HL-60 (cell line): Measurements from ENCODE around the gene CAPN9.

ENCODE experiments used
- DNase-seq, 2 experiments: peaks; one replicate each; pipeline ENCODE4 v3.0.0-alpha.2; 2010 to 2020; ENCODE audit warnings: low read depth in 1 of 2, low spot score in 1 of 2
- H3K27ac ChIP-seq: fragments of 250-450 bp; sonication (Bioruptor Pico); replicated peaks from 2 replicates; pipeline ENCODE4 v1.5.1; 2020; ENCODE audit warnings: mild to moderate bottlenecking, moderate library complexity
- H3K27me3 ChIP-seq: fragments of 250-450 bp; sonication (Bioruptor Pico); 2 replicates; pipeline ENCODE4 v1.5.1; 2021; ENCODE audit warnings: mild to moderate bottlenecking, moderate library complexity; ENCODE audit not compliant: insufficient read depth, poor library complexity, severe bottlenecking
- H3K4me3 ChIP-seq: replicated peaks from 2 replicates; pipeline ENCODE4 v1.5.1; 2011; ENCODE audit warnings: mild to moderate bottlenecking, control low read depth, low read length; ENCODE audit not compliant: insufficient read depth
- GABPA ChIP-seq: IDR thresholded peaks from 2 replicates; pipeline ENCODE4 v1.6.1; 2012; ENCODE audit warnings: low read depth
- POLR2AphosphoS5 ChIP-seq: IDR thresholded peaks from 2 replicates; pipeline ENCODE4 v1.6.1; 2012; ENCODE audit warnings: low read depth
- SPI1 ChIP-seq: IDR thresholded peaks from 2 replicates; pipeline ENCODE4 v1.6.1; 2012; ENCODE audit warnings: low read depth, mild to moderate bottlenecking, borderline replicate concordance
- TF ChIP-seq, protein P1 (sequence below): IDR thresholded peaks from 2 replicates; pipeline ENCODE4 v1.6.1; 2012; ENCODE audit warnings: low read depth; ENCODE audit not compliant: insufficient replicate concordance
- TF ChIP-seq, protein P2 (sequence below): IDR thresholded peaks from one replicate; pipeline ENCODE4 v1.5.1; 2011; ENCODE audit warnings: low read length, control low read depth, inconsistent platforms; ENCODE audit not compliant: insufficient read depth

The CAPN9 gene

DNA sequence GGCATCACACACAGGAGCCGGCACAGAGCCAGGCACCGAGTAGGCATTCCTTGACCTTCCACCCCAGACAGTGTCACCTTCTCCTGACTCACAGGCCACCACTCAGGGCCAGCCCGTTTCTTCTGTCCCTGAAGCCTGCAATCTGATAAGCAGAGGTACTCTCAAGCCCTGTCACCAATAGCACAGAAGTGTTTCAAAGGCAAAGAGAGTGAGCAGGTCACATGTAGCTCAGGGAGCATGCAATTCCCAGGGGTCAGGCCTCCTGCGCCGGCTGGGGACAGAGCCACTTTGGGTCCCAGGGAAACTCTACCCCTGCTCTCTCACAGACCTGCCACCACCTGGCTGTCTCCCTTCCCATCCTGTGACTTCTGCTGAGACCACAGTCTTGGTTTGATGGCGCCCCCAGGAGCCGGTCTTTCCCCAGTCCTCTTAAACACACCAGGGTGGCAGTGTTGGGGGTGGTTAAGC, 13.2 kb downstream of the CAPN9 start:
- Histone ChIP-seq H3K27ac (no peak overlapping the region), H3K27me3 (peaks cover 2% of the 10 kb centered on the region), H3K4me3 (no peak overlapping the region)
- TF ChIP-seq GABPA: no peak
- no peak for TF ChIP-seq SPI1
- no peak for TF ChIP-seq POLR2AphosphoS5
- TF ChIP-seq, protein P1, sequence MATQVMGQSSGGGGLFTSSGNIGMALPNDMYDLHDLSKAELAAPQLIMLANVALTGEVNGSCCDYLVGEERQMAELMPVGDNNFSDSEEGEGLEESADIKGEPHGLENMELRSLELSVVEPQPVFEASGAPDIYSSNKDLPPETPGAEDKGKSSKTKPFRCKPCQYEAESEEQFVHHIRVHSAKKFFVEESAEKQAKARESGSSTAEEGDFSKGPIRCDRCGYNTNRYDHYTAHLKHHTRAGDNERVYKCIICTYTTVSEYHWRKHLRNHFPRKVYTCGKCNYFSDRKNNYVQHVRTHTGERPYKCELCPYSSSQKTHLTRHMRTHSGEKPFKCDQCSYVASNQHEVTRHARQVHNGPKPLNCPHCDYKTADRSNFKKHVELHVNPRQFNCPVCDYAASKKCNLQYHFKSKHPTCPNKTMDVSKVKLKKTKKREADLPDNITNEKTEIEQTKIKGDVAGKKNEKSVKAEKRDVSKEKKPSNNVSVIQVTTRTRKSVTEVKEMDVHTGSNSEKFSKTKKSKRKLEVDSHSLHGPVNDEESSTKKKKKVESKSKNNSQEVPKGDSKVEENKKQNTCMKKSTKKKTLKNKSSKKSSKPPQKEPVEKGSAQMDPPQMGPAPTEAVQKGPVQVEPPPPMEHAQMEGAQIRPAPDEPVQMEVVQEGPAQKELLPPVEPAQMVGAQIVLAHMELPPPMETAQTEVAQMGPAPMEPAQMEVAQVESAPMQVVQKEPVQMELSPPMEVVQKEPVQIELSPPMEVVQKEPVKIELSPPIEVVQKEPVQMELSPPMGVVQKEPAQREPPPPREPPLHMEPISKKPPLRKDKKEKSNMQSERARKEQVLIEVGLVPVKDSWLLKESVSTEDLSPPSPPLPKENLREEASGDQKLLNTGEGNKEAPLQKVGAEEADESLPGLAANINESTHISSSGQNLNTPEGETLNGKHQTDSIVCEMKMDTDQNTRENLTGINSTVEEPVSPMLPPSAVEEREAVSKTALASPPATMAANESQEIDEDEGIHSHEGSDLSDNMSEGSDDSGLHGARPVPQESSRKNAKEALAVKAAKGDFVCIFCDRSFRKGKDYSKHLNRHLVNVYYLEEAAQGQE: no peak
- TF ChIP-seq, protein P2, sequence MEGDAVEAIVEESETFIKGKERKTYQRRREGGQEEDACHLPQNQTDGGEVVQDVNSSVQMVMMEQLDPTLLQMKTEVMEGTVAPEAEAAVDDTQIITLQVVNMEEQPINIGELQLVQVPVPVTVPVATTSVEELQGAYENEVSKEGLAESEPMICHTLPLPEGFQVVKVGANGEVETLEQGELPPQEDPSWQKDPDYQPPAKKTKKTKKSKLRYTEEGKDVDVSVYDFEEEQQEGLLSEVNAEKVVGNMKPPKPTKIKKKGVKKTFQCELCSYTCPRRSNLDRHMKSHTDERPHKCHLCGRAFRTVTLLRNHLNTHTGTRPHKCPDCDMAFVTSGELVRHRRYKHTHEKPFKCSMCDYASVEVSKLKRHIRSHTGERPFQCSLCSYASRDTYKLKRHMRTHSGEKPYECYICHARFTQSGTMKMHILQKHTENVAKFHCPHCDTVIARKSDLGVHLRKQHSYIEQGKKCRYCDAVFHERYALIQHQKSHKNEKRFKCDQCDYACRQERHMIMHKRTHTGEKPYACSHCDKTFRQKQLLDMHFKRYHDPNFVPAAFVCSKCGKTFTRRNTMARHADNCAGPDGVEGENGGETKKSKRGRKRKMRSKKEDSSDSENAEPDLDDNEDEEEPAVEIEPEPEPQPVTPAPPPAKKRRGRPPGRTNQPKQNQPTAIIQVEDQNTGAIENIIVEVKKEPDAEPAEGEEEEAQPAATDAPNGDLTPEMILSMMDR: no peak
- DNase-seq: no peak

DNA sequence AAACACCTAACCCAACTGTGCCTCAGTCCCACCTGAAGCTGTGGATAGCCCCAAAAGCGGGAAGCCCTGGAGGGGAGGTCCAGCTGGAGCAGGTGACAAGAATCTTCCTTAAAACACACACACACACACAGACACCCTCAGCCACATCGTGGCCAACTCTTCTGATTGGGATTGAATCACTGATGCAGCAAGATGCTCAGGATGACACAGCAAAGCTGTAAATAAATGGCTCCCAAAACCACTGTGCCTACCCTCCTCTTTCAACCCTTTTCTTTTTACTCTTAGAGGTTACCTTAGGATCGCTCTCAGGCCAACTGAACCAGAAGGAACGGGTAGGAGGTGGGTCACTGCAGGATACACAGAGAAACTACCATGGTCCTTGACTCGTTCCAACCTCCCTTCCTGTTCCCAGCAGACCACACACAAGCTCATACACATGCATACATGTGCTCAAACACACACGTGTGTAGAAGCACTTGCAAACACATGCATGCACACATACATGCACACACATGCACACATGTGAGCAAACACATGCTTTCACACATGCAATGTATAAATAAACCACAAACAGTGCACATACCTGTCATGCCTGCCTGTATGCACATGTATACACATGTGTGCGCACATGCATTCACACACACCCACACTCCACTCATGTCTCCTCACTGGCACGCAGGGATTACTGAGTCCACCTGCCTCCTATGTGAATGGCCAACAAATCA, 14.4 kb downstream of the CAPN9 start:
- no peak overlapping the region for H3K4me3 ChIP-seq
- peaks cover 2% of the 10 kb centered on the region for H3K27me3 ChIP-seq
- no peak for DNase-seq
- no peak overlapping the region for H3K27ac ChIP-seq
- TF ChIP-seq, protein P2: no peak
- TF ChIP-seq, protein P1: no peak
- no peak for TF ChIP-seq SPI1
- no peak for TF ChIP-seq POLR2AphosphoS5
- TF ChIP-seq GABPA: no peak

DNA sequence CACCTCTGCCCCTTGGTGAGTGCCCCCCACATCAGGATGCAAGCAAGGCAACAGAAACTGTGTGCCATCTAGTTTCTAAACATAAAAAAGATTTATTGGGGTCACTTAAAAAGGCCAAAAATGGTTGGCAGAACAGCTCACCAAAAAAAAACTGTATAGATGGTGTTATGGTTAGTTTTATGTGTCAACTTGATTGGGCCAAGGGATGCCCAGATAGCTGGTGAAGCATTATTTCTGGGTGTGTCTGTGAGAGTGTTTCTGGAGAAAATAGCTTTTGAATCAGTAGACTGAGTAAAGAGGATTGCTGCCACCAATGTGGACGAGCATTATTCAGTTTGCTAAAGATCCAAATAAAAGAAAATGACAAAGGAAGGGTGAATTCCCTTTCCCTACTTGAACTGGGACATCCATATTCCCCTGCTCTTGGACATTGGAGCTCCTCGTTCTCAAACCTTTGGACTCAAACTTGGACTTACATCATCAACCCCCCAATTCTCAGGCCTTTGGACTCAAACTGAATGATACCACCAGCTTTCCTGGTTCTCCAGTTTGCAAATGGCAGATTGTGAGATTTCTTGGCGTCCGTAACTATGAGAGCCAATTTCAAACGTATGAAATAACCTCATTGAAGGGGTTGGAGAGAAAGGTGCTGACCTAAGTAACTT, 16.9 kb downstream of the CAPN9 start:
- no peak for TF ChIP-seq SPI1
- TF ChIP-seq, protein P2: no peak
- TF ChIP-seq GABPA: no peak
- H3K4me3 ChIP-seq: no peak overlapping the region
- peaks cover 2% of the 10 kb centered on the region for H3K27me3 ChIP-seq
- no peak overlapping the region for H3K27ac ChIP-seq
- no peak for DNase-seq
